Thoracic aorta (tissue), 2 donors: ENCODE data around the gene LCN9. TPM values are rescaled to one million over a fixed set of nuclear protein-coding genes. Genes with fewer than 3 reads are reported as not detected.

ENCODE experiments used
- ATAC-seq: fragments of 150-250 bp; one replicate; pipeline ENCODE4 v1.8.0; 2017; ENCODE audit warnings: low read depth; ENCODE audit not compliant: insufficient number of reproducible peaks, low FRiP score
- DNase-seq: peaks from one replicate; pipeline ENCODE4 v3.0.0-alpha.2; 2020; ENCODE audit warnings: low spot score
- H3K27ac ChIP-seq, 2 donors: fragments of 200-600 bp; sonication (generic); 1 replicate in 1 of 2; 2 replicates in 1 of 2; pipeline ENCODE4 v1.5.1; 2016; ENCODE audit warnings: mild to moderate bottlenecking in 2 of 2, moderate library complexity in 2 of 2
- H3K27me3 ChIP-seq: fragments of 200-600 bp; sonication (generic); replicated peaks from 2 replicates; pipeline ENCODE4 v1.6.0; 2016; ENCODE audit warnings: mild to moderate bottlenecking; ENCODE audit not compliant: insufficient read depth
- H3K36me3 ChIP-seq: fragments of 200-600 bp; sonication (generic); one replicate; pipeline ENCODE4 v1.5.1; 2016
- H3K4me1 ChIP-seq, 2 donors: fragments of 200-600 bp; sonication (generic); 1 replicate in 1 of 2; 2 replicates in 1 of 2; pipeline versions ENCODE4 v1.5.1 to v1.6.0; 2016; ENCODE audit warnings: low read depth in 2 of 2, mild to moderate bottlenecking in 1 of 2; ENCODE audit not compliant: control insufficient read depth in 1 of 2
- H3K4me3 ChIP-seq: fragments of 200-600 bp; sonication (generic); 2 replicates; pipeline ENCODE4 v1.5.1; 2016; ENCODE audit warnings: mild to moderate bottlenecking
- H3K9me3 ChIP-seq: fragments of 200-600 bp; sonication (generic); 2 replicates; pipeline ENCODE4 v1.5.1; 2016
- CTCF ChIP-seq: fragments of 200-600 bp; sonication (generic); IDR thresholded peaks from one replicate; pipeline ENCODE4 v1.5.1; 2019; ENCODE audit warnings: antibody characterized with exemption
- total RNA-seq, 2 donors: library from RNA; depleted of rRNA; stranded (reverse); fragments of >200 nt; gene quantifications; one replicate each; pipeline versions ENCODE4 v1.1.0 to v1.2.3, GENCODE V29; 2016

Gene LCN9
- total RNA-seq, 2 donors from 2014 or later = not detected

GRCh38 chr9:135673941-135674340 lies 10.8 kb downstream of the LCN9 start:
- Histone ChIP-seq H3K4me1 (no peaks in the 10 kb centered on the region), H3K9me3 (no peaks in the 10 kb centered on the region), H3K4me3 (no peak overlapping the region), H3K36me3 (no peaks in the 10 kb centered on the region), H3K27ac (no peak overlapping the region), H3K27me3 (no peaks in the 10 kb centered on the region)
- DNase-seq (no peak), ATAC-seq (no peak)
- TF ChIP-seq CTCF = no peak

- Histone ChIP-seq H3K9me3 (no peaks in the 10 kb centered on the region), H3K4me3 (no peak overlapping the region), H3K27me3 (no peaks in the 10 kb centered on the region), H3K36me3 (no peaks in the 10 kb centered on the region), H3K4me1 (no peaks in the 10 kb centered on the region), H3K27ac (no peak overlapping the region)
- no peak for TF ChIP-seq CTCF
- DNase-seq = no peak
- ATAC-seq = no peak
Measured at GRCh38 chr9:135674977-135675376, 11.9 kb downstream of the LCN9 start.

- ATAC-seq (no peak), DNase-seq (no peak)
- H3K4me3 ChIP-seq = no peak overlapping the region
- H3K27ac ChIP-seq = no peak overlapping the region
- H3K9me3 ChIP-seq = no peaks in the 10 kb centered on the region
- H3K36me3 ChIP-seq = no peaks in the 10 kb centered on the region
- no peaks in the 10 kb centered on the region for H3K4me1 ChIP-seq
- H3K27me3 ChIP-seq = no peaks in the 10 kb centered on the region
- no peak for TF ChIP-seq CTCF
Measured at GRCh38 chr9:135676891-135677290, 13.8 kb downstream of the LCN9 start.

GRCh38 chr9:135677641-135678168 lies 14.6 kb downstream of the LCN9 start:
- Histone ChIP-seq H3K4me3 (no peak overlapping the region), H3K36me3 (no peaks in the 10 kb centered on the region), H3K27me3 (no peaks in the 10 kb centered on the region), H3K27ac (no peak overlapping the region), H3K4me1 (no peaks in the 10 kb centered on the region), H3K9me3 (no peaks in the 10 kb centered on the region)
- no peak for DNase-seq
- no peak for ATAC-seq
- TF ChIP-seq CTCF = no peak

- DNase-seq (no peak), ATAC-seq (no peak)
- Histone ChIP-seq H3K27ac (no peak overlapping the region), H3K4me1 (no peaks in the 10 kb centered on the region), H3K27me3 (no peaks in the 10 kb centered on the region), H3K9me3 (no peaks in the 10 kb centered on the region), H3K4me3 (no peak overlapping the region), H3K36me3 (no peaks in the 10 kb centered on the region)
- no peak for TF ChIP-seq CTCF
Measured at GRCh38 chr9:135678236-135679017, 15.3 kb downstream of the LCN9 start.
